GM19324 (cell line): ENCODE data around the gene NENF.
A peak's percentile ranks its signal among the peaks of the same experiment; 100 is the strongest.
"Not testable (repeated sequence)": the region's sequence is repeated elsewhere in the genome, so short reads cannot be mapped to it uniquely, and the experiment has no call there.

Experiments used
- ATAC-seq: cut with Tn5 transposase; IDR thresholded peaks from one replicate; pipeline ENCODE4 v1.9.1; 2021; ENCODE audit warnings: mild to moderate bottlenecking, moderate library complexity; ENCODE audit not compliant: unreplicated experiment, low FRiP score

Gene NENF

GRCh38 chr1:212457740-212458338, 25.1 kb downstream of the NENF start:
- no peak for ATAC-seq

GRCh38 chr1:212458817-212459216, 26.1 kb downstream of the NENF start:
- ATAC-seq, result no peak

GRCh38 chr1:212459656-212460055, 26.9 kb downstream of the NENF start:
- ATAC-seq, result no peak

GRCh38 chr1:212460376-212460775, 27.7 kb downstream of the NENF start:
- ATAC-seq, result no peak

GRCh38 chr1:212461916-212462660, 29.4 kb downstream of the NENF start:
- no peak for ATAC-seq

- ATAC-seq, result no peak
Measured at GRCh38 chr1:212463565-212464285, 31.0 kb downstream of the NENF start.

GRCh38 chr1:212465311-212465710, 32.6 kb downstream of the NENF start:
- ATAC-seq, result no peak

- ATAC-seq, result no peak
Measured at GRCh38 chr1:212466437-212466836, 33.7 kb downstream of the NENF start.

GRCh38 chr1:212466898-212467650, 34.4 kb downstream of the NENF start:
- no peak for ATAC-seq

- no peak for ATAC-seq
Measured at GRCh38 chr1:212467843-212468482, 35.2 kb downstream of the NENF start.

- ATAC-seq, result no peak
Measured at GRCh38 chr1:212470059-212470458, 37.3 kb downstream of the NENF start.

- ATAC-seq, result no peak
Measured at GRCh38 chr1:212471286-212471685, 38.6 kb downstream of the NENF start.

GRCh38 chr1:212471891-212472675, 39.4 kb downstream of the NENF start:
- ATAC-seq, result no peak

GRCh38 chr1:212473729-212474128, 41.0 kb downstream of the NENF start:
- ATAC-seq, result no peak

GRCh38 chr1:212475151-212475550, 42.4 kb downstream of the NENF start:
- ATAC-seq, result no peak

- not testable (repeated sequence) for ATAC-seq
Measured at GRCh38 chr1:212475831-212476230, 43.1 kb downstream of the NENF start.

- ATAC-seq, result peak; percentile 83
Measured at GRCh38 chr1:212477014-212477679, 44.4 kb downstream of the NENF start.

- ATAC-seq, result no peak
Measured at GRCh38 chr1:212477680-212478466, 45.2 kb downstream of the NENF start.
